NCI-H1048 (cell line): ENCODE data around the gene PYROXD2.

ENCODE experiments used
- DNase-seq: peaks from one replicate; lab custom pipeline; 2025; lab: John Stamatoyannopoulos, UW

PYROXD2 gene

GRCh38 chr10:98414578-98414931 lies 427 bp downstream of the PYROXD2 start:
- no peak for DNase-seq

GRCh38 chr10:98411768-98412167 lies 3.2 kb downstream of the PYROXD2 start:
- no peak for DNase-seq

- no peak for DNase-seq
Measured at GRCh38 chr10:98411166-98411565, 3.8 kb downstream of the PYROXD2 start.

GRCh38 chr10:98410759-98411158 lies 4.2 kb downstream of the PYROXD2 start:
- DNase-seq, result no peak

DNA sequence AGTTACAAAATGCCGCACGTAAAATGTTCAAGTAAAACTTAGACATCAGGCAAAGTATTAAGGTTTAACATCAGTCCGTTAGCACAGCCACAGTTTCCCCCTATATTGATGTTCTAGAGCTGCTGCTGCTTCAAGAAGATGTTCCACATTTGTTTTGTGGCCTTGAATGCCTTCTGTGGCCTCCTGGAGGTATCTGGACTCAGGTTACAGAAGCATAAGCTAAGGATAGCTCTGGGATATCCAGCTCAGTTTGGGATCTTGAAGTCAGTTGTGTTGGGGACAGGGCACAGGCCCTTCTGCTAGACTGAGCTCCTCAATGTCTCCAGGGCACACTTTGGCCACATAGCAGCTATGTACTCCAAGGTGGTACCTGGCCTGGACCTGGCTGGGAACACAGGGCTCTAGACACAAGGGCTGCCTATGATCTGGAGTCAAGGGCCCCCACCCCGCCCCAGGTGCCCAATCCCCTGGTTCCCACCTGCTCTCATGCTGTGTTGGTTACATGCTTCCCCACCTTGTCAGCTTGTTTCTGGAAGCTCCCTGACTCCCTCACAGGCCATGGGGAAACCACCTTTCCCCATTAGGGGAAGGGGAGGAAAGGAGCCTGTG lies 4.7 kb downstream of the PYROXD2 start:
- no peak for DNase-seq

- no peak for DNase-seq
Measured at GRCh38 chr10:98408799-98409198, 6.2 kb downstream of the PYROXD2 start.

DNA sequence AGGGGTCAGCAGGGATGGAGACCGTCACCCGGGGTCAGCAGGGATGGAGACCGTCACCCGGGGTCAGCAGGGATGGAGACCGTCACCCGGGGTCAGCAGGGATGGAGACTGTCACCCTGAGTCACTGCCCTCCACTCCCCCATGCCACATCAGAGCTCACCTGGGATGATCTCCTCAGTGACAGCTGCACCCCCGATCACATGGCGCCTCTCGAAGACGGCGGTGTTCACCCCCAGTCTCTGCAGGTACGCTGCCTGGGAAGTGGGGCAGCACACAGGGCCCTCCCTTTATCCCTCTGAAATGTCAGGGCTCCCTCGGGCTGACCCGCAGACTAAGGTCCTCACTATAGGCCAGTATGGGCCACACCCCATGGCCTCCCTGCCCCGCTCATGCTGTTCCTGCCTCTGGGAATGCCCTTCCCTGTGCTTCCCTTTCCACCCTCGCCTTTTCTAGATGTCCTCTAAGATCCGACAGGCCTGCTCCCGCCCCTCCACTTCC lies 7.2 kb downstream of the PYROXD2 start:
- DNase-seq, result no peak

- no peak for DNase-seq
Measured at GRCh38 chr10:98407017-98407743, 7.8 kb downstream of the PYROXD2 start.

DNA sequence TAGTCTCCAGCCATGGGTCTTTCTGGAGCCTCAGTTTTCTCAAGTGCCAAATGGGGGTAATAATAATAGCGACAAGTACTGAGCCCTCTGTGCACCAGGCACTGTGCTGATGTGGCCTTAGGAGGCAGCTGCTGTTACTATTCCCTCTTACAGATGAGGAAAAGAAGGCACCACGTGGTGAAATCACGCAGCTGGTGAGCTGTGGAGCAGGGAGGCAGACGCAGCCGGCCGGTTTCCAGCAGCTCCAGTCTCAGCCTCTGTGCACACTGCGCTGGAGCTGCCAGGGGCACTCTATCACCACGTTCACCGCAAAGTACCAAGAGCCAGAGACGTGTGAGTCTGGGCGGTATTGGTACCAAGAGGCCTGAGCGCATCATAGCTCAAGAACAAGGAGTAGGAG lies 9.6 kb downstream of the PYROXD2 start:
- DNase-seq, result no peak

DNA sequence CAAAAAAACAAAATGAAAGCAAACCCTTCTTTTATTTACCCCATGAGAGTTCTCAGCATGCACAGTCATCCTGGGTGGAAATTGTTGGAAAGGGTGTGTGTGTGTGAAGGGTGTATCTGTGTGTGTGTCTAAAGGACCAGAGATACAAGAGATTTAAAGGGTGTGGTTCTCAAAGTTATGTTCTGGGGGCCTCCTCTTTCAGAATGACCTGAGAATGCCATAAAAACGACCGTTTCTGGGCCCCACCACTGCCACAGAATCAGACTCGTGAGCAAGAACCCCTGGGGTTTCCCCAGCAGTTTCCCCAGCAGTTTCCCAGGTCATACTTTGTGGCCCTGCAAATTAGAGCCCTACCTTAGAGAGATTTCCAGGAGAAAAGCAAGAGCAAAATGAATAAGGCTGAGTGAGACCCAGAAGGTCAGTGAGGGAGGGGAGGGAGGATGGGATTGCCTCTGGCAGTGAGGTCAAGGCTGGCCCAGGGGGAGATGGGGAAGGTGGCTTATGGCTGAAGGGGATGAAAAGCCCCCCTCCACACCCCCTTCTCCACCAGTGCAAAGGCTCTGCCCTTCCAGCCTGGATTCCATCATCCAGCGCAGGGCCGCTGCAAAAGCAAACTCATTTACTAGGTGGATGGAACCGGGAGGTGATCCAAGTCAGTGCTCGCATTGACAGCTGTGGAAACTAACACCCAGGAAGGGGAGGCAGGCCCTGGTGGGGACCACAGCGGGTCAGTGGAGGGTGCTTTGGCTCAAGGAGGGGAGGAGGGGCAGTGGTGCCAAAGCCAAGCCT lies 10.2 kb downstream of the PYROXD2 start:
- DNase-seq, result no peak

- no peak for DNase-seq
Measured at GRCh38 chr10:98403812-98404504, 11.0 kb downstream of the PYROXD2 start.

DNA sequence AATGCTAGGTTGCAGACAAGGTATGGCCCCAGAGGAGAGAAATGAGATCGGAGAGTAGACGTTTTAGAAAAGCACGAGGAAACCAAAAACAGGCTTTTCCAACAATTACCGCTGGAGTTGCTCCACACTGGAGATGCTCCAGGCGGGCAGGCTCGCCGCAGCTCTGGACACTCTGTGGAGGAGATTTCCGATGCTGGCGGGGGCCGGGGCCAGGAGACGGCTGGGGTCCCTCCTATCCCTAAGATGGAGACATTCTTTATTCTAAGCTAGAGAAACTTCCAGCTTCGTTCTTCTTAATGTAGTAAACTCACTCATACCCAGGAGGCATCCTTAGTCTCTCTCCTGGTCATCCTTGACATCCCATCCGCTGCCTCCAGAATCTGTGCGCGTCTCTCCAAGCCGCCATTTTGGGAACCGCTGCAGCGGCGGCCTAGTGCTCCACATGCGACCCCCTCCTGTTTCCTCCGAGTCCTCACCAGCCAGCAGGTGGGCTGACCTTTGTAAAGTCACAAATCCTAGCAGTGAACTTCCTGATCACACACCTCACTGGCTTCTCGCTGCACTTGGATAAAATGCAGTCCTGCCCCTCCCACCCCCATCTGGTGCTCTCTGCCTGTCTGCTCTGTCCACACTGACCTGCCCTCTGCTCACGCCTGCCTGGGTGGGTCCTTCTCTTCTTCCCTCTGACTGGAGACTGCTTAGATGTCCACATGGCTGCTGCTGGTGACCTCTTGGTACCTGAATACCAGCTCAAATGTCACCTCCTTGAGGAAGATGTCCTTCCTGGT lies 11.9 kb downstream of the PYROXD2 start:
- no peak for DNase-seq

- no peak for DNase-seq
Measured at GRCh38 chr10:98402478-98402877, 12.5 kb downstream of the PYROXD2 start.

- DNase-seq, result no peak
Measured at GRCh38 chr10:98400482-98400881, 14.5 kb downstream of the PYROXD2 start.

DNA sequence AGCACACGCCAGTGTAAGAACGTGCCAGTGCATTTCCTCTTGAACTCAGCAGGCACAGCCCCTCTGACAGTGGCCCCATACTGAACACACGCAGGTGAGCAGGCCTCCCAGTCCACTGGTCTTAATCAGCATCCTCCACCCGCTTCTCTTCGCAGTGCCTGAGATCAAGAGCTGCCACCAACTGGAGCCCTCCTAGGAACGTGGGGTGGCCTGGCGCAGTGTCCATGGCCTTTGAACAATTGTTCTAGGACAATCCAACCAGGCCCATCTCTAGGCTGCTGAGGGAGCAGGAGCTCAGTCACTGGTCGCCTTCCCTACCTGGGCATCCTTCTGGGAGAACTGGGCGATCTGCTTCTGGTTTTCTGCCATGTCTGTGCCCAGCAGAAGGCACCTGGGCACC lies 15.2 kb downstream of the PYROXD2 start:
- no peak for DNase-seq

DNA sequence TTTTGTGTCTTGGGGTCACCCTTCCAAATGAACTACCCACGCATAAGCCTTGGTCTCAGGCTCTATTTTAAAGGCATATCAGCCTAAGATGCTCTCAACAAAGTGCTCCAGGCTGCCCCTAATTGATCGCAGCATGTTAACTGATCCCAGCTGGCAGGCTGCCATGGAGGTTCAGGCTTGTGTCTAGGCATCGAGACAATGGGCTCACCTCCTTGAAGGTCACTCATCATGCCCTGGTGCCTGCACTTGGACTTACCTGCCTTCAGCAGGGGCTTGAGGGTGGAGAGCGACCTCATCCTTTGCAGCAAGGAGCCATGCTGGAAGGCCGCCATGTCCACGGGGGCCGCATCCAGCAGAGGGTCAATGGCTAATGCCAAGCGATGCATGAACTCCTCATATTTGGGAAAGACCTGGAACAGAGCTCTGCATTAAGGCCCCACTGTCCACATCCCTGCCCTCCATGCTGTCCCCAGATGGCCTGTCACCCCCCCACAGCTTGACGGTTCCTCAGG lies 17.8 kb downstream of the PYROXD2 start:
- DNase-seq, result no peak

DNA sequence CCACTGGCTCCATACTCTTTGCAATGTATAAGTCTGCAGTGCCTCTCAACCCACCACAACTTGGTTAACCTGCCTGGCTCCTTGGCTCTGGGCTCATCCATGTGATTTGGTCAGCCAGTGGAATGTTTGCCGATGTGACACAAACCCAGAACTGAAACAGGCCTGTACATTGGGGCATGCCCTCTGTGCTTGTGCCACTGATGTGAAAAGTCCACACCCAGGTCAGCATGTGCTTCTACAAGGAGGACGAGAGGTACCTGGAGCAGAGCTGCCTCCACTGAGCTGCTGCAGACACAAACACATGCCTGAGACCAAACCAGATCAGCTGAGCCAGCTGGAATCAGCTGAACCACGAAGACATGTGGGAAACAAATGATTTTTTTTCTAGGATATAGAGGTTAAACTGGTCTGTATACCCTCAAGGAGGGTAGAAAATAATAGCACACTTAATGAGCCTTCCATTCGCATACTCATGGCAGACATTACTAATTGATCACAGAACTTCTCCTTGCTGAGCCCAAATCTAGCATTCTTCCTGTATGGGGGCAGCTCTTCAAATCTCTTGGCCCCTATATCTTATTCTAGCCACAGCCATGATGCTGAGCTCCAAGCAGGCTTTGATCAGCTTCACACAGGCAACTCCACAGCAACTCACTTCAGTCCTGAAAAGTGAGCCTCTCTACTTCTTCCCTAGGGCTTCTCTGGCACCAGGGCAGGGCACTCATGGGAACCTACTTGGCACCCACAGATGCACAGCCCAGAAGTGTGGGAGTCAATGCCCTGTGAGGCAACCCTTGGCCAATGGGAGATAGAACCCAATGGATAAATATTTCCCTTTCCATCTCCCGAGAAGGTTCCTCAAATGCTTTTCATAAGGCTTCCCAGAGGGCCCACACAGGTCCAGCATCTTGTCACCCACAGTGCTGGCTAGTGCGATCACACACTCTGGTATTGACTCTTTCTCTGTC lies 18.6 kb downstream of the PYROXD2 start:
- DNase-seq, result no peak

DNA sequence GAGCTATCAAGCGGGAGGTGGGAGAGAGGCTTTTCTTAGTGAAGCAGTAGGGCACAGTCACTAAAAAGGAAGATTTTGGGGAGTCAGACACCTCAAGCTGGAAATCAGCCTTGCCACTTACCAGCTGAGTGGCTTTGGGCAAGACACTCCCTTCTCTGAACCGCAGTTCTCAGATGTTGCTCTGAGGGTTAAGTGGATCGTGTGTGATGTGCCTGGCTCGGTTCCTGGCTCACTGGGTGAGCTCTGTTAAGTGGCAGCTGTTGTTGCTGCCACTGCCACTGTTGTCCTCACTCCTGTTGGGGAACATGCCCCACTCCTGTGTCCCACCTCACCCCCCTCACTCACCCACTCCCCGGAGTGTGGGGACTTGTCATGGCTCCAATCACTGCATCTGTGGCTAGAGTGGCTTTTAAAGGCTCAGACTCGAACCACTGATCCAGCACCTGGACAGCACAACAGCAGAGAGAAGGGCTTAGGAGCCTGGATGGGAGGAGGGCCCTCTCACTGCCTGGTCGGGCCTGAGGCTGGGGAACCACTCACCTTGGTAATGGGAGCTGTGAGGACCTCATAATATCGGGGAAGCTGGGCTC lies 20.0 kb downstream of the PYROXD2 start:
- DNase-seq, result no peak

- DNase-seq, result no peak
Measured at GRCh38 chr10:98391578-98391991, 23.4 kb downstream of the PYROXD2 start.

DNA sequence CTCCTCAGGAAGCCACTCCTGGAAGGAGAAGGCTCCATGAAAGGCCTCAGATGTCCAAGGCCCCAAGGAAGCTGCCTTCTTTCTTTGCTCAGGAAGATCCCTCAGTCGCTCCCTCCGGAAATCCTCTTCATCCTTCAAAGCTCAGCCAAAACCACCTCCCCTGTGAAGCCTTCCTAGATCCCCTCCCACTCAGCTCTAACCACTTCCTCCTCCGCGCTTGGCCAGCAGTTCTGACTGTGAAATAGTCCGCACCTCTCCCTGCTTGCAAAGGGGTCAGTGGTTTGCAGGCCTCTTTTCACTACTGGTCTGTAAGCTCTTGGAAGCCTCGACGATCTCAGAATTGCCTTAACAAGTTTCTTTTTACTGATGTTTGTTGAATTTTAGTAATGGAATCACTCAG lies 23.9 kb downstream of the PYROXD2 start:
- DNase-seq, result no peak
